Measurements from ENCODE around the gene ULBP2. TPM values are rescaled to one million over a fixed set of nuclear protein-coding genes. Genes with fewer than 3 reads are reported as not detected.
"Not testable (repeated sequence)": the region's sequence is repeated elsewhere in the genome, so short reads cannot be mapped to it uniquely, and the experiment has no call there.

ULBP2 gene
- total RNA-seq, 2 experiments from 2014 or later: 0.60 to 2.6 TPM

DNA sequence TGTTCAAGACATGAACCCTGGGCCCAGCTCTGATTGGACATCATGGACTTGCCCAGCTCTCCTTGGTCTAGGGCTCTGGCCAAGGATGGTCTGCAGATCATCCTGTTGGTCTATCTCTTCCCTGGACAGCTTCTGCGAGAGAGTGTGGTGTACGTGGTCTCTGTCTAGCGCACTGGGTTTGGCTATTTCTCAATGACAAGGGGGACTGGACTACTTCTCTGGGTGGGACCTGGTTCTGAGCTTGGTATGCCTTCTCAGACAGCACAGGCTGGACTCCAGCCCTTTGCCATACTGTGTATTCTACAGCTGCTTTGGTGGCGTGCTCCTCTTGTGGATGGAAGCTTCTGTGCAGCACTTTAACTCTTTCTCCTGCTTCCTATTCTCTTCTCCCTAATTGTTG is 35.4 kb upstream of the ULBP2 start:
- 0 out of 2 replicates have a peak, but pooled peaks cover 10% of the 10 kb centered on the region for H3K9me3 ChIP-seq (ENCODE audit: low read length)
- H4K20me1 ChIP-seq (ENCODE audit: insufficient read depth, low read length): no peaks in the 10 kb centered on the region
- no peak for DNase-seq (ENCODE audit: low spot score)
- H3K4me2 ChIP-seq (ENCODE audit: low read length): no peak overlapping the region
- no peak overlapping the region for H2AFZ ChIP-seq (ENCODE audit: low read length)
- H3K27ac ChIP-seq (ENCODE audit: low read depth, low read length, poor library complexity, severe bottlenecking): no peak overlapping the region
- H3K4me1 ChIP-seq (ENCODE audit: insufficient read depth, low read length, poor library complexity, severe bottlenecking): no peaks in the 10 kb centered on the region
- TF ChIP-seq, protein P1, sequence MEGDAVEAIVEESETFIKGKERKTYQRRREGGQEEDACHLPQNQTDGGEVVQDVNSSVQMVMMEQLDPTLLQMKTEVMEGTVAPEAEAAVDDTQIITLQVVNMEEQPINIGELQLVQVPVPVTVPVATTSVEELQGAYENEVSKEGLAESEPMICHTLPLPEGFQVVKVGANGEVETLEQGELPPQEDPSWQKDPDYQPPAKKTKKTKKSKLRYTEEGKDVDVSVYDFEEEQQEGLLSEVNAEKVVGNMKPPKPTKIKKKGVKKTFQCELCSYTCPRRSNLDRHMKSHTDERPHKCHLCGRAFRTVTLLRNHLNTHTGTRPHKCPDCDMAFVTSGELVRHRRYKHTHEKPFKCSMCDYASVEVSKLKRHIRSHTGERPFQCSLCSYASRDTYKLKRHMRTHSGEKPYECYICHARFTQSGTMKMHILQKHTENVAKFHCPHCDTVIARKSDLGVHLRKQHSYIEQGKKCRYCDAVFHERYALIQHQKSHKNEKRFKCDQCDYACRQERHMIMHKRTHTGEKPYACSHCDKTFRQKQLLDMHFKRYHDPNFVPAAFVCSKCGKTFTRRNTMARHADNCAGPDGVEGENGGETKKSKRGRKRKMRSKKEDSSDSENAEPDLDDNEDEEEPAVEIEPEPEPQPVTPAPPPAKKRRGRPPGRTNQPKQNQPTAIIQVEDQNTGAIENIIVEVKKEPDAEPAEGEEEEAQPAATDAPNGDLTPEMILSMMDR (conservative IDR thresholded peaks at IDR 0.05; ENCODE audit: low read length): no peak
- TF ChIP-seq EZH2phosphoT487 (IDR thresholded peaks at IDR 0.05; ENCODE audit: borderline replicate concordance, low read depth, low read length): no peak
- ChIA-PET CTCF (ENCODE audit: unreplicated experiment) (no interaction called here), POLR2A (no interaction called here)
- H3K4me3 ChIP-seq (ENCODE audit: low read depth, low read length, poor library complexity, severe bottlenecking): no peak overlapping the region
- intact Hi-C loops (cut with micrococcal nuclease; ENCODE audit: unreplicated experiment): no loop called here
- no peaks in the 10 kb centered on the region for H3K9me2 ChIP-seq (ENCODE audit: insufficient read depth, low read length)
- no peaks in the 10 kb centered on the region for H3K36me3 ChIP-seq (ENCODE audit: insufficient read depth, low read length)
- H3K79me2 ChIP-seq (ENCODE audit: insufficient read depth, low read depth, low read length): no peaks in the 10 kb centered on the region
- BruUV-seq (replicated peaks): no TSS peak

DNA sequence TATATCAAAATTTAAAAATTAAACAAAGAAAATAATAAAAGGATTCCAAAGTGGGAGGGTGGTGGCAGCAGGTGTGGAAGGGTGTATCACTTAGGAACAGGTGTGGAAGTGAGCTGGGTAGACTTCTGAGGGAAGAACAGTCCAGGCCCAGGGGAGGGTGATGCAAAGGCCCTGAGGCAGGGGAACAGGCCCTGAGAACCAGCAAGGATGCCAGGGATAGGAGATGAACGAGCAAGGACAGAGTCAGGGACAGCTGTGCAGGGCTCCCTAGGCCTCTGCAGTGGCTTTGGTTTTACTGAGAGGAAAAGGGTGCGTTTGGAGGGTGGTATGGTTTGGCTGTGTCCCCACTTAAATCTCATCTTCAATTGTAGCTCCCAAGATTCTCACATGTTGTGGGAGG is 34.5 kb upstream of the ULBP2 start:
- H3K9me2 ChIP-seq (ENCODE audit: insufficient read depth, low read length): no peaks in the 10 kb centered on the region
- ChIA-PET POLR2A (no interaction called here), CTCF (ENCODE audit: unreplicated experiment) (interaction anchor here (0.6 kb wide), 1 partner anchor 128 kb away, joined by 3 read pairs; no protein-coding TSS in a partner anchor)
- H3K79me2 ChIP-seq (ENCODE audit: insufficient read depth, low read depth, low read length): no peaks in the 10 kb centered on the region
- no peaks in the 10 kb centered on the region for H4K20me1 ChIP-seq (ENCODE audit: insufficient read depth, low read length)
- H3K4me2 ChIP-seq (ENCODE audit: low read length): no peak overlapping the region
- no peaks in the 10 kb centered on the region for H3K4me1 ChIP-seq (ENCODE audit: insufficient read depth, low read length, poor library complexity, severe bottlenecking)
- intact Hi-C loops (cut with micrococcal nuclease; ENCODE audit: unreplicated experiment): no loop called here
- TF ChIP-seq EZH2phosphoT487 (IDR thresholded peaks at IDR 0.05; ENCODE audit: borderline replicate concordance, low read depth, low read length): no peak
- TF ChIP-seq, protein P1 (conservative IDR thresholded peaks at IDR 0.05; ENCODE audit: low read length): no peak
- H3K9me3 ChIP-seq (ENCODE audit: low read length): 0 out of 2 replicates have a peak, but pooled peaks cover 10% of the 10 kb centered on the region
- no TSS peak for BruUV-seq (replicated peaks)
- no peak for DNase-seq (ENCODE audit: low spot score)
- H3K27ac ChIP-seq (ENCODE audit: low read depth, low read length, poor library complexity, severe bottlenecking): no peak overlapping the region
- no peak overlapping the region for H2AFZ ChIP-seq (ENCODE audit: low read length)
- no peak overlapping the region for H3K4me3 ChIP-seq (ENCODE audit: low read depth, low read length, poor library complexity, severe bottlenecking)
- H3K36me3 ChIP-seq (ENCODE audit: insufficient read depth, low read length): no peaks in the 10 kb centered on the region

DNA sequence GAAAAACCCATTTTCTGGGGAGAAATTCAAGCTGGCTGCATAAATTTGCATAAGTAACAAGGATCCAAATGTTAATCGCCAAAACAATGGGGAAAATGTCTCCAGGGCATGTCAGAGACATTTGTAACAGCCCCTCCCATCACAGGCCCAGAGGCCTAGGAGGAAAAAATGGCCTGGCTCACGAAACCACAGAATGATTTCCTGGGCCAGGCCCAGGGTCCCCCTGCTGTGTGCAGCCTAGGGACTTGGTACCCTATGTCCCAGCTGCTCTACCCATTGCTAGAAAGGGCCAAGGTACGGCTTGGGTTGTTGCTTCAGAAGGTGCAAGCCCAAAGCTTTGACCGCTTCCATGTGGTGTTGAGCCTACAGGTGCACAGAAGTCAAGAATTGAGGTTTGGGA is 33.3 kb upstream of the ULBP2 start:
- POLR2A ChIA-PET; intact Hi-C loops (cut with micrococcal nuclease; ENCODE audit: unreplicated experiment); H3K4me2 ChIP-seq (ENCODE audit: low read length); H3K4me1 ChIP-seq (ENCODE audit: insufficient read depth, low read length, poor library complexity, severe bottlenecking); CTCF ChIA-PET (ENCODE audit: unreplicated experiment); DNase-seq (ENCODE audit: low spot score); H2AFZ ChIP-seq (ENCODE audit: low read length); H4K20me1 ChIP-seq (ENCODE audit: insufficient read depth, low read length); H3K9me3 ChIP-seq (ENCODE audit: low read length); H3K79me2 ChIP-seq (ENCODE audit: insufficient read depth, low read depth, low read length); H3K36me3 ChIP-seq (ENCODE audit: insufficient read depth, low read length); H3K4me3 ChIP-seq (ENCODE audit: low read depth, low read length, poor library complexity, severe bottlenecking); H3K27ac ChIP-seq (ENCODE audit: low read depth, low read length, poor library complexity, severe bottlenecking); BruUV-seq (replicated peaks); H3K9me2 ChIP-seq (ENCODE audit: insufficient read depth, low read length): not testable (repeated sequence)
